BLaER1 (cell line): ENCODE measurements around the gene RFX3.

Experiments used
- H3K27ac ChIP-seq: shearing (Covaris generic); formaldehyde crosslinking; 2 replicates; pipeline ENCODE4 v1.8.1; 2022
- H3K27me3 ChIP-seq: shearing (Covaris generic); formaldehyde crosslinking; 2 replicates; pipeline ENCODE4 v1.8.1; 2022
- H3K36me3 ChIP-seq: shearing (Covaris generic); formaldehyde crosslinking; 2 replicates; pipeline ENCODE4 v1.8.1; 2022
- H3K4me1 ChIP-seq: shearing (Covaris generic); formaldehyde crosslinking; 2 replicates; pipeline ENCODE4 v1.8.1; 2022
- H3K4me2 ChIP-seq: shearing (Covaris generic); formaldehyde crosslinking; 2 replicates; pipeline ENCODE4 v1.8.1; 2022
- H3K4me3 ChIP-seq: shearing (Covaris generic); formaldehyde crosslinking; 2 replicates; pipeline ENCODE4 v1.8.1; 2022
- H3K9ac ChIP-seq: shearing (Covaris generic); formaldehyde crosslinking; 2 replicates; pipeline ENCODE4 v1.8.1; 2022
- H3K9me3 ChIP-seq: shearing (Covaris generic); formaldehyde crosslinking; 2 replicates; pipeline ENCODE4 v1.8.1; 2022
- H4K20me1 ChIP-seq: shearing (Covaris generic); formaldehyde crosslinking; 2 replicates; pipeline ENCODE4 v1.8.1; 2022
- Cebpa-rat ChIP-seq: shearing (Covaris generic); IDR thresholded peaks from 2 replicates; pipeline ENCODE4 v1.8.1; 2022

RFX3 gene

GRCh38 chr9:3467593-3468219, 58.1 kb downstream of the RFX3 start:
- Histone ChIP-seq H3K4me2 (no peak overlapping the region), H3K9ac (no peak overlapping the region)

DNA sequence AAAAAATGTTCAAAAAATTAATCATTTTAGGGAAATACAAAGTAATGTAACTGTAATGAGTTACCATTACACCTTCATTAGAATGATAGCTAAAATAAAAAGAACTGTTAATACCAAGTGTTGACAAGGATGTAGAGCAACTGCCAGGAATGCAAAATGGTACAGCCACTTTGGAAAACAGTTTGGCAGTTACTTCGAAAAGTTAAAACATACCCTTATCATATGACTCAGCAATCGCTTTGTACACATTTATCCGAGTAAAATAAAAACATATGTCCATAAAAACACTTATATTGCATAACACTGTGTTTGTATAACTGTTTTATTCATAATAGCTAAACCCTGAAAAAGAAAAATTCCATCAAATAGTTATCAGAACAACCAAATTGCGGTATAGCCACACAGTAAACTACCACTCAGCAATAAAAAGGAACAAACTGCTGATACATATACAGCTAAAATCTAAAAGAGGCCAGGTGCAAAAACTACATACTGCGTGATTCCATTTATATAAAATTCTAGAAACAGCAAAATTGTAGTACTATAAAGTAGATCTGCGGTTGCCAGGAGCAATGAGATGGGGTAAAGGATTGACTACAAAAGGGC, 61.7 kb downstream of the RFX3 start:
- TF ChIP-seq Cebpa-rat: no peak
- no peaks in the 10 kb centered on the region for H3K27me3 ChIP-seq
- H4K20me1 ChIP-seq: no peaks in the 10 kb centered on the region; the same call in 1 of the 2 replicates
- no peaks in the 10 kb centered on the region for H3K9me3 ChIP-seq
- H3K4me2 ChIP-seq: no peak overlapping the region
- no peak overlapping the region for H3K4me3 ChIP-seq
- no peak overlapping the region for H3K27ac ChIP-seq
- H3K9ac ChIP-seq: no peak overlapping the region
- no peaks in the 10 kb centered on the region for H3K4me1 ChIP-seq
- no peaks in the 10 kb centered on the region for H3K36me3 ChIP-seq

More at GRCh38 chr9:3467593-3468219, 58.1 kb downstream of the RFX3 start:
- no peak for TF ChIP-seq Cebpa-rat
- H3K27ac ChIP-seq: no peak overlapping the region
- H3K27me3 ChIP-seq: no peaks in the 10 kb centered on the region
- no peak overlapping the region for H3K4me3 ChIP-seq
- H3K4me1 ChIP-seq: no peaks in the 10 kb centered on the region
- H3K9me3 ChIP-seq: no peaks in the 10 kb centered on the region
- no peaks in the 10 kb centered on the region; the same call in 1 of the 2 replicates for H4K20me1 ChIP-seq
- H3K36me3 ChIP-seq: no peaks in the 10 kb centered on the region

DNA sequence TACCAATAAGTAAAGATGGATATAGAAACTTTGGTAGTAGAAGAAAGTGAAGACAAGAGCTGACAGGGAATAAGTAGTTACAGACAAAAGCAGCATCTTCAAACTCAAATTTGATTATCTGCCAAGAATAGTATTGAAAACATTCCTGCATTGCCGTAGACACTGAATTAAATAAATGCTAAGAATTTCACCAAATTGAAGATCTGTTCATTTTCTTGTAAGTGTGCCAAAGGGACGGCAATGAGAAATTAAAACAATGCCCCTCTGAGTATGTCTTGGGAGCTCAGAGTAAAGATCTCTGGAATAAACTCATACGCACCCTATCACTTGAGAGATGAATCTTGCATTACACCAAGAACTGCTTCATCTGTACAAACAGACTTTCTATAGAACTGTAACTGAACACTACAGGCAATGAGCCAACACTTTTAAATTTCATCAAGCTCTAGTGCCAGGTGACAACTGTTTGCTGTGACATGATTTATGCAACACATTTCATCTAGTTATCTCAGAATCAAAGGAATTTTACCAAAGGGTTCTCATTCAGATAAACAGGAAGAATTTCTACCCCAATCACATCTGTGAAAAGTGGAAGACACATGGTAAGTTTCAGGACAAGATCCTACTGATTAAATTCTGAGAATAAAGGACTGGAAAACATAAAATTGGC, 66.9 kb downstream of the RFX3 start:
- no peak overlapping the region for H3K4me2 ChIP-seq
- H4K20me1 ChIP-seq: no peaks in the 10 kb centered on the region
- no peak overlapping the region for H3K27ac ChIP-seq
- H3K4me3 ChIP-seq: no peak overlapping the region
- TF ChIP-seq Cebpa-rat: no peak
- no peaks in the 10 kb centered on the region for H3K36me3 ChIP-seq
- H3K9ac ChIP-seq: no peak overlapping the region
- no peaks in the 10 kb centered on the region for H3K9me3 ChIP-seq
- no peaks in the 10 kb centered on the region for H3K27me3 ChIP-seq
- no peaks in the 10 kb centered on the region for H3K4me1 ChIP-seq

- Histone ChIP-seq H3K9ac (no peak overlapping the region), H3K27ac (no peak overlapping the region), H3K4me2 (no peak overlapping the region), H3K4me1 (no peaks in the 10 kb centered on the region), H3K36me3 (peaks cover 3% of the 10 kb centered on the region; the same call in 1 of the 2 replicates), H3K27me3 (no peaks in the 10 kb centered on the region), H4K20me1 (no peaks in the 10 kb centered on the region), H3K9me3 (no peaks in the 10 kb centered on the region), H3K4me3 (no peak overlapping the region)
- no peak for TF ChIP-seq Cebpa-rat
Observed at GRCh38 chr9:3457175-3457574, 68.6 kb downstream of the RFX3 start.

DNA sequence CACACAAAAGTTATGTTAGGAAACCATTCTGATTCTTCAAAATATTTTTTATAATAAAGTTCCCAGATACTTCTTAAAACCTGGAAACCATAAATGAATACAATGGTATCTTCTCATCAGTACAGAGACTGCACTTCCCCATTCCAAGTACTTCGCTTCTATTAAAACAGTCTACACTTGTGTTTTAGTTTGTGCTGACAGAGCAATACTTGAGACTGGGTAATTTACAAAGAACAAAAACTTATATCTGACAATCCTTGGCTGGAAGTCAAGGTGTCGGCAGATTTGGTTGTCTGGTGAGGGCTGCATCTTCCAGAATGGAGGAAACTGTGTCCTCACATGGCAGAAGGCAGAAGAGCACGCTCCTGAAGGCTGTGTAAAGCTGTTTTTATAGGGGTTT, 70.1 kb downstream of the RFX3 start:
- Histone ChIP-seq H3K27ac (no peak overlapping the region), H3K4me3 (no peak overlapping the region), H3K9ac (no peak overlapping the region), H3K9me3 (no peaks in the 10 kb centered on the region), H3K4me1 (no peaks in the 10 kb centered on the region), H4K20me1 (no peaks in the 10 kb centered on the region), H3K4me2 (no peak overlapping the region), H3K36me3 (peaks cover 3% of the 10 kb centered on the region; the same call in 1 of the 2 replicates), H3K27me3 (no peaks in the 10 kb centered on the region)
- TF ChIP-seq Cebpa-rat: no peak

GRCh38 chr9:3455094-3455493, 70.7 kb downstream of the RFX3 start:
- H3K9me3 ChIP-seq: no peaks in the 10 kb centered on the region
- no peak overlapping the region for H3K4me3 ChIP-seq
- TF ChIP-seq Cebpa-rat: no peak
- H3K36me3 ChIP-seq: peaks cover 3% of the 10 kb centered on the region; the same call in 1 of the 2 replicates
- no peaks in the 10 kb centered on the region for H4K20me1 ChIP-seq
- no peaks in the 10 kb centered on the region for H3K4me1 ChIP-seq
- no peaks in the 10 kb centered on the region for H3K27me3 ChIP-seq
- H3K9ac ChIP-seq: no peak overlapping the region
- H3K27ac ChIP-seq: no peak overlapping the region
- H3K4me2 ChIP-seq: no peak overlapping the region

GRCh38 chr9:3451956-3452355, 73.8 kb downstream of the RFX3 start:
- Histone ChIP-seq H3K4me3 (no peak overlapping the region), H3K4me2 (no peak overlapping the region), H3K4me1 (no peaks in the 10 kb centered on the region), H3K9ac (no peak overlapping the region), H4K20me1 (0 out of 2 replicates have a peak, but pooled peaks cover 4% of the 10 kb centered on the region), H3K9me3 (no peaks in the 10 kb centered on the region), H3K27ac (no peak overlapping the region), H3K36me3 (peaks cover 3% of the 10 kb centered on the region; the same call in 1 of the 2 replicates), H3K27me3 (no peaks in the 10 kb centered on the region)
- TF ChIP-seq Cebpa-rat: no peak

DNA sequence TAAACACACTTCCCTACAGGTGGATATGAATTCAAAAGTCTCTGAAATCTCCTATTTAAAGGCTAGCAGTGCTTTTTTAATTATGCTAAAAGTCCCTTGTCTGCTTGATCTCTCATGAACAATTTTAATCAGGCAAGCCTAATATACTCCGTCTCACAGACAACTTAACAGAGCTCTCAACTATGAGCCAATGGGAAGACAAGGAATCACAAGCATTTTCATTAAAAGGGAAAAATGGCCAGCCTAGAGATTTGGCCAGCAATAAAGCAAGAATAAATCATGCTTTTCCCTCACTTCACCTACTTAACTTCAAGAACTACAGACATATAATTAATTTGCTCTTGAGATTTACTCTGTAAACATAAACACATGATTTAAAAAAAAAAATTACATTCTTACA, 78.0 kb downstream of the RFX3 start:
- Histone ChIP-seq H3K27me3 (no peaks in the 10 kb centered on the region), H3K4me1 (no peaks in the 10 kb centered on the region), H3K9ac (no peak overlapping the region), H3K27ac (no peak overlapping the region), H3K9me3 (no peaks in the 10 kb centered on the region), H4K20me1 (0 out of 2 replicates have a peak, but pooled peaks cover 4% of the 10 kb centered on the region), H3K4me2 (no peak overlapping the region), H3K4me3 (no peak overlapping the region), H3K36me3 (peaks cover under 1% of the 10 kb centered on the region; the same call in 1 of the 2 replicates)
- TF ChIP-seq Cebpa-rat: no peak

- TF ChIP-seq Cebpa-rat: no peak
- H3K27ac ChIP-seq: no peak overlapping the region
- no peaks in the 10 kb centered on the region for H3K9me3 ChIP-seq
- H3K36me3 ChIP-seq: no peaks in the 10 kb centered on the region
- no peak overlapping the region for H3K4me2 ChIP-seq
- H4K20me1 ChIP-seq: 0 out of 2 replicates have a peak, but pooled peaks cover 4% of the 10 kb centered on the region
- no peak overlapping the region for H3K4me3 ChIP-seq
- no peaks in the 10 kb centered on the region for H3K27me3 ChIP-seq
- no peaks in the 10 kb centered on the region for H3K4me1 ChIP-seq
- no peak overlapping the region for H3K9ac ChIP-seq
Observed at GRCh38 chr9:3447143-3447542, 78.7 kb downstream of the RFX3 start.

DNA sequence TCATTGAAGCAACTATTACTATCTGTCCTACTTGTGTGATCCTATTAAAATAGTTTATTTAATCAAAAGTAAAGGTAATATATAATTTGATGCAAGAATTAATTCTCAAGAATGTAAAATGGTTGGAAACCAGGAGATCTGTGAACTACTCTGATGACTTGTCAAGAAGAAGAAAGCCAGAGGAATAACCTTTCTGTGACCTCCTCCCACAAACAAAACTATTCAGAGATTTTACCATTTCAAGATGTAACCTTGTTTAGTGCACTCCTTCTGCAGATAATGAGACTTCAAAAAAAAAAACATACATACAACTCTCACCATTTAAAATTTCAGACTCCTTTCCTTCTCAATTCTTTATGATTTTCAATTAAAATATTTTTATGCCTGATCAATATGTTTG, 79.5 kb downstream of the RFX3 start:
- Histone ChIP-seq H3K27ac (no peak overlapping the region), H3K27me3 (no peaks in the 10 kb centered on the region), H3K9ac (no peak overlapping the region), H3K4me2 (no peak overlapping the region), H3K36me3 (no peaks in the 10 kb centered on the region), H3K9me3 (no peaks in the 10 kb centered on the region), H3K4me3 (no peak overlapping the region), H3K4me1 (no peaks in the 10 kb centered on the region), H4K20me1 (0 out of 2 replicates have a peak, but pooled peaks cover 4% of the 10 kb centered on the region)
- no peak for TF ChIP-seq Cebpa-rat
